Activated CD4-positive, alpha-beta T cell treated with anti-CD3 and anti-CD28 coated beads, Interleukin-2, Interleukin-4, amounts not matched to agents 100 ng/mL and 50 ng/mL, durations not matched to agents 16 hours and 8 hours (primary cell): ENCODE data around the gene C1orf50.

Experiments used
- DNase-seq: peaks from one replicate; pipeline ENCODE4 v3.0.0-alpha.2; 2020; ENCODE audit warnings: low spot score

The C1orf50 gene

DNA sequence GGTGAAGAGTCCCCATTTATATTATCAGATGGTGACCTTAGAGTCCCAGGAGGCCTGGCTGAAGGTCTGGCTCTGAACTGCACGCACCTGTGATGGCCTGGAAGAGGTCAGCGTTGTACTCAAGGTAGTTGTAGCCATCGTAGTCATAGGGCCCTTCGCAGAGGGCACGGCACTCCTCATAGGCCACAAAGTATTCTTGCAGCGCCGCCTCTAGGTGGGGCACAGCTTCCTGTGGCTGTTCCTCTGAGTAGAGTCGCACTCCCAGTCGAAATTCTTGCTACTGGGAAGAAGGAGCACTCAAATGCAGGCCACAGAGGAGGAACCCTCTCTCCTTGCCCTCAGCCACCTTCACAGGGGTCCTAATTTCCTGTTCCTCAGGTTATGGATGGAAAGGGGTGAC lies 7.9 kb upstream of the C1orf50 start:
- no peak for DNase-seq

DNA sequence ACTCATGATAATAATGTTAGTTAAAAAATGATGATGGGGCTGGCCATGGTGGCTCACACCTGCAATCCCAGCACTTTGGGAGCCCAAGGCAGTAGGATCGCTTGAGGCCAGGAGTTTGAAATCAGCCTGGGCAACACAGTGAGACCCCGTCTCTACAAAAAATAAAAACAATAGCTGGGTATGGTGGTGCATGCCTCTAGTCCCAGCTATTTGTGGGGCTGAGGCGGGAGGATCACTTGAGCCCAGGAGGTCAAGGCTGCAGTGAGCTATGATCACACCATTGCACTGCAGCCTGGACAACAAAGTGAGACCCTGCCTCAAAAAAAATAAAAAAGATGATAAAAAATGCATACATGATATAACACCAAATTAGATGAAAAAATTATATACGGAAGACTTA lies 5.5 kb upstream of the C1orf50 start:
- DNase-seq = no peak

DNA sequence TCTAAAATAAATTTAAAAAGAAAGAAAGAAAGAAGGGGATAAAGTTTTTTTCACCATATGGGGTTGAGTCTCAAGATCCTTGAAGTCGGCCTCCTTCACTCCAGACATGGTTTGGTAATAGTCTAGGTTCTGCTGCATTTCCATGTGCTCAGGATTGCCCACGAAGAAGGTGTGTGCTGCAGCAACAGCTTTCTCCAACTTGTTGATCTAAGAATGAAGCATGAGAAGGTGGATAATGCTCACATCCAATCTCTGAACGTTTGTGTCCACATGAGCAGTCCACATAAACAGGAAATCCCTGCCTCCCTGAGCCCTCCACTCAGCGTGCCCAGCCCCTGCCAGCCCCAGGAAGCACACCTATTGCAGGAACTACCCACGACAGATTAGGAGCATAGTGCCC lies 4.8 kb upstream of the C1orf50 start:
- DNase-seq = no peak

DNA sequence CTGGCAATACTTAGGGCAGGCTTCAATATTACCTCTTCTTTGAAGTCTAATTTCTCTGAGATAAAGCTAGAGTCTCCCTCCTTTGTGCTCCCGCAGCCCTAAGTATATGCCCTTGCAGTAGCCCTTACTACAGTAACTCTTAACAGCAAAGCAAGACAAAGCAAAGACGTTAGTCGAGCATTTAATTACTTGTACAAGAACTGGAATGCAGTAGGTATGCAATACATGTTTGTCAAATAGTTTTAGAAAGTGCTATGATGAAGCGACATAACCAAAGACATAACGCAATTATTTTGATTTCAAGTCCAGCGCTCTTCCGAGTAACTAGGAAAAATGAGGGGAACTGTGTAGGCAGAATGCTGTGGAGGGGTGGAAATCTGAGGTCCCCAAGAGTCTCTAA lies 1.8 kb upstream of the C1orf50 start:
- no peak for DNase-seq

- DNase-seq = peak; percentile 31
Measured at GRCh38 chr1:42765832-42766740, 963 bp upstream of the C1orf50 start.

DNA sequence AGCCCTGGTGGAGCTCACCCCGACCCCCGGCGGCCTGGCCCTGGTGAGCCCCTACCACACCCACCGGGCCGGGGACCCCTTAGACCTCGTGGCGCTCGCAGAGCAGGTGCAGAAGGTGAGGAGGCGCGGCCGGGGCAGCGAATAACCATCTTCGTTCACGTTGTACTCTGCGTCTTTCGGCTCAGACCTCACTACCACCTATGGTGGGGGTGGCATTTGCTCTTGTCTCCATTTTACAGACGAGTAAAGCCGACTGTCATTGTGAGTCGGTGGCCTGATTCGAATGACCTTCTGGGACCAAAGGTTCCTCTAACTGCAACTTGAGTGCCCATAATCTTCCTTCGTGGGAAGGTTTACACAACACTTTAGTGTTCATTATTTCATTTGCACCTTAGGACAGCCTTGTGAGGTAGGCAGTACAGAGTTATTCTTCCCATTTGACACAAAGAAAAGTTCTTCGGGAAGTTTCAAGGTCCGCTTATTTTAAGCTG lies 506 bp downstream of the C1orf50 start:
- peak; percentile 22 for DNase-seq

- no peak for DNase-seq
Measured at GRCh38 chr1:42768172-42768571, 1.1 kb downstream of the C1orf50 start.

GRCh38 chr1:42769811-42770210 lies 2.8 kb downstream of the C1orf50 start:
- no peak for DNase-seq

DNA sequence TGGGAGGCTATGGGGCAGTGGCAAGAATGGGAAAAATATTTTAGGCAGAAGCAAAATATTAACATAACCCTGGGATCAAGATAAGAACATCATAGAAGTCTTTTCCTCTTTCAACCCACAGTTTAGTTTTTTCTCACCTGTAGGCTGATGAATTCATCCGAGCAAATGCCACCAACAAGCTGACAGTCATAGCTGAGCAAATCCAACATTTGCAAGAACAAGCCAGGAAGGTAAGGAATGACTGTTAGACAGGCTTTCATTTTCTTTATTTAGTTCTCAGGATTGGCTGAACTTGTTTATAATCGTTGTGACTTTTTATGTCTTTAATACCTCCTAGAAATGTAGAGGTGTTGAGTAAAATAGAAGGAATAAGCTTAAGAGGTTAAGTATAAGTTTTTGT lies 6.4 kb downstream of the C1orf50 start:
- no peak for DNase-seq

GRCh38 chr1:42774928-42775526 lies 8.0 kb downstream of the C1orf50 start:
- DNase-seq = no peak

DNA sequence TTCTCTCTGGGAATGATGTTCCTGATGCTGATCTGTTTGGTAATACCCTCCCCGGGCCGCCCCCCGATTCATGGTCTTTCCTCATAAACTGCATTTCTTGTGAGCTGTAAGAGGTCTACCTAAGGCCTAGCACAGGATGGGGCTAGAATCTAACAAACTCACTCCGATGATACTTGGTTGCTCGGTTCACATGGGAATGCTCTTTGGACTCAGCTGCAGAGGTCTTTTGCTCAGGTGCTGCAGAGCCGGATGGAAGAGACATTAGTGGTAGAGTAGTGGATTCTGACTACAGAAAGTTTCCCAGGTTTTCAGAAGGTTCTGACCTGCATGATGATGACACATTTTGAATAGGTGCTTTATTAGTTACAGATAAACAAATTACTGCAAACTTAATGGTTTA lies 9.5 kb downstream of the C1orf50 start:
- DNase-seq = no peak

GRCh38 chr1:42777852-42778251 lies 10.8 kb downstream of the C1orf50 start:
- peak; percentile 25 for DNase-seq

GRCh38 chr1:42779725-42780124 lies 12.7 kb downstream of the C1orf50 start:
- peak; percentile 20 for DNase-seq

DNA sequence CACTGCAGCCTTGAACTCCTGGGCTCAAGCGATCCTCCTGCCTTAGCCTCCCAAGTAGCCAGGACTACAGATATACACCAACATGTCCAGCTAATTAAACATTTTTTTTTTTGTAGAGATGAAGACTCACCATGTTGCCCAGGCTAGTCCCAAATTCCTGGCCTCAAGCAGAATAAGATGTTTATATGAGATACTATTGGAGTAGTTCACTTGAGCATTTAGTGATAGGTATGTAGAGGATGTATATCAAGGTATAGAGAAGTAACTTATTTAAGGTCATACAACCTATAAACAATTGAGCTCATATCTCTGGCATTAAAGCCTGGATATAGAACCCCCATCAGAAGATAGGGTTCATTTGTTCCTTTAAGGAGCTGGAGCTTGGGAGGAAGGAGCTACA lies 13.1 kb downstream of the C1orf50 start:
- no peak for DNase-seq

- DNase-seq = no peak
Measured at GRCh38 chr1:42783092-42783491, 16.0 kb downstream of the C1orf50 start.

DNA sequence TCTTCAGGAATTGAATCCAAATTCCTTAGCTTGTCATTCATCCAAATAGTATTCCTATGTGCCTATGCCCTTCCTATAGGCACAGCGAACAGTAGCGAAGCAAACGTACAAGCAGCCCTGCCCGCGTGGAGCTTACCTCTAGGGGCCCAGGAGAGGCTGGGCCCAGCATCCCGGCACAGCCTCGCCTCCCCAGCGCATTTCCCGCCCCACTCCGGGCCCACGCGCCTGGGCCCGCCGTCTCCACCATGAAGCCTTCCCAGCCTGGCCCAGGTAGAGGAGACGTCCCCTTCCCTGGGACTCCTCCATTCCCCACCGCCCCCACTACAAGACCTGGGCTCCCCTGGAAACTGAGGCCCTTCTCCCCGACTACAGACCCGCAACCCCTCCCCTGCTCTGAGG lies 17.5 kb downstream of the C1orf50 start:
- DNase-seq = no peak

- DNase-seq = peak; percentile 34
Measured at GRCh38 chr1:42784946-42785693, 18.1 kb downstream of the C1orf50 start, which contains the start of gene TMEM269. Gene TMEM269 (plus strand): TSS chr1:42784991. CDS start chr1:42789894, 4,903 bp downstream.

DNA sequence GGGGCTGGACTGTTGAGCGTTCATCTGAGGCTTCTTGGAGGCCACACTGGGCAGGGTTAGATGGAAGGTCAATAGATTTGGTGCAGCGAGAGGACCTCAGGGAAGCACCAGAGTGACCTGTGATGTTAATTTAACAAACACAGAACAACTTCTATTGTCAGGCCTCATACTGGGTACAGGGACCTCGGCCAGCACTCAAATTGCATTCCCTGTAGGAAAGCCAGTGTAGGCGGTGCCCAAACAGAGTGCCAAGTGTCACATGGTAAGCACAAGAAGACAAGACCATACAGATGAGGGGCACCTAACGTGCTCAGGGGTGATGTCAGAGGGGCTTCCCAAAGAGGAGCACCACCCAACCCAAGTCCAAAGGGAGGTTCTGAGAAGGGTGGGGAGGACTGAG lies 19.0 kb downstream of the C1orf50 start:
- DNase-seq = no peak

DNA sequence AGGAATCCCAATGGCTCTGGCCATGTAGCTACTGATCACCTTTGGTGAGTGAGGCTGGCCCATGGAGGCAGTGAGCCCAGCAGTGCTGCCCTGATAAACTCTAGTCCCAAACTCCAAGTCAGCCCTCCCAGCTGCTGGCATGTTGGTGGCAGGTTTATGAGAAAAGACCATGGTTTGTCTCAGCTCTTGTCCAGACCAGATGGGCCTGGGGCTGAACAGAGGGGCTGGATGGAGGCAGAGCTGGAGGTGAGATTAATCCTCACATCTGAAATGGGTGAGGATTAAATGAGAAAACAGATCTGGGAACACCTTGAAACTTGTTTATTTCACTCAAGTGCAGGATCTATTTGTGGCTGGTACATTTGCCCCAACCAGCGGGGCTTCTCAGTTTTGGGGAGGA lies 21.0 kb downstream of the C1orf50 start:
- no peak for DNase-seq

DNA sequence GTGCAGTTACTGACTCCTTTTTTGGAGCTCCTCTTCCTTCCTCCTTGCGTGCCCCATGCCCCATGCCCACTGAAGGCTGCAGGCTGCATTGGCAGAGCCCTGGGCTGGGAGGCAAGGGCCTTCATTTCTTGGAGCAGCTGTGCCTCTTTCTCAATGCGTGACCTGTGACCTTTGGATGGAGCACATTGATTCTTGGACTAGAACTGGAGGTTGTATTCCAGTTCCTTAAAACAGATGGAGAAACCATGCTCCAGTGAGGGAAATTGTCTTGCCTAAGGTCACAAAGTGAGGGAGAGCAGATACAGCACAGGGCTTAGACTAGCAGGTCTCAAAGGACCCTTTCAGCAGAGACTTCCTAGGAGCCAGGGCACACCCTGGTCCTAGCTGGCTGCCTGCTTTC lies 26.8 kb downstream of the C1orf50 start:
- no peak for DNase-seq

- no peak for DNase-seq
Measured at GRCh38 chr1:42797414-42797813, 30.4 kb downstream of the C1orf50 start.

- no peak for DNase-seq
Measured at GRCh38 chr1:42797979-42798378, 30.9 kb downstream of the C1orf50 start.
